GM12875 (cell line): ENCODE measurements around the gene SLCO1B3.

Experiments
- H3K4me3 ChIP-seq: one replicate; pipeline ENCODE4 v1.5.1; 2011; ENCODE audit warnings: low read depth, low read length, control low read depth
- CTCF ChIP-seq: IDR thresholded peaks from 2 replicates; pipeline ENCODE4 v1.5.1; 2011; ENCODE audit warnings: low read depth, mild to moderate bottlenecking, control low read depth, inconsistent platforms, low read length, moderate library complexity, borderline replicate concordance; ENCODE audit not compliant: insufficient read depth

SLCO1B3 gene

GRCh38 chr12:20829919-20830318 is 19.4 kb downstream of the SLCO1B3 start:
- TF ChIP-seq CTCF: no peak
- H3K4me3 ChIP-seq: no peak overlapping the region

DNA sequence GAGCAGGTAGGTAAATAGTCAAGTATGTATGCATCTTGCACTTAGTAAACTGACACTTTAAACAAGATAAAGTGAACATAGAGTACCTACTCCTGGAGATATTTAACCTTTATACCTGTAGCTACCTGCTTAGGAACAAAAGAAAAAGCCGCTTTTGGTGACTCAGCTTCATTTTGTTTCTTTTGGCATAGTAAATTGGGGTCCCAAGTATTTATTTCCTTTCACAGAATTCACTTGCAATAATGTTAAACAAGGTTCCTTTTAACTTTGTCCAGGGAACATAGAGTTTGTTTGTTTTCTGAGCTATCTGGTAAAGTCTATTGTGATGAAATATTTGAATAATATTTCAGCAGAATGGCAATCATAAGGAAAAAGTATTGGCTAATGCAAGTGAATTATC is 20.0 kb downstream of the SLCO1B3 start:
- no peak for TF ChIP-seq CTCF

GRCh38 chr12:20832911-20833310 is 22.4 kb downstream of the SLCO1B3 start:
- no peak overlapping the region for H3K4me3 ChIP-seq

More for the DNA sequence above, 20.0 kb downstream of the SLCO1B3 start:
- H3K4me3 ChIP-seq: no peak overlapping the region

GRCh38 chr12:20852649-20853048 is 42.1 kb downstream of the SLCO1B3 start:
- no peak for TF ChIP-seq CTCF
- no peak overlapping the region for H3K4me3 ChIP-seq

More at GRCh38 chr12:20832911-20833310, 22.4 kb downstream of the SLCO1B3 start:
- no peak for TF ChIP-seq CTCF

- TF ChIP-seq CTCF: no peak
- no peak overlapping the region for H3K4me3 ChIP-seq
These were observed 52.6 kb downstream of the SLCO1B3 start for GRCh38 chr12:20863056-20863455.

DNA sequence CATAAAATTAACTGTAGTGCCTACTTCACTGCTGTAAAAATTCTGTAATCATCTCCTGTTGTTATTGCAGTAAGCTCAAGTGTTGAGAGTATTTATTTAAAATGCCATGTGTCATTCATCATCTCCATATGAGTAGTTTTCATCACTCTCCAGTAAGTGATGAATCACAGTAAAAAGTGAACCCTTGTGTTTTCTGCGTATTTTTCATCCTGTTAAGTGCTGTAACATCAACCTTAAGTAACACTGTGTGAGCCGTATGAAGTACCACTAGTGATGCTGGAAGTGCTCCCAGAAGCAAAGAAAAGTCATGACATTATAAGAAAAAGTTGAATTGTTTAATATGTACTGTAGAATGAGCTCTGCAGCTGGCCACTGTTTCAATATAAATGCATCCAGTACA is 55.4 kb downstream of the SLCO1B3 start:
- H3K4me3 ChIP-seq: no peak overlapping the region
- no peak for TF ChIP-seq CTCF

DNA sequence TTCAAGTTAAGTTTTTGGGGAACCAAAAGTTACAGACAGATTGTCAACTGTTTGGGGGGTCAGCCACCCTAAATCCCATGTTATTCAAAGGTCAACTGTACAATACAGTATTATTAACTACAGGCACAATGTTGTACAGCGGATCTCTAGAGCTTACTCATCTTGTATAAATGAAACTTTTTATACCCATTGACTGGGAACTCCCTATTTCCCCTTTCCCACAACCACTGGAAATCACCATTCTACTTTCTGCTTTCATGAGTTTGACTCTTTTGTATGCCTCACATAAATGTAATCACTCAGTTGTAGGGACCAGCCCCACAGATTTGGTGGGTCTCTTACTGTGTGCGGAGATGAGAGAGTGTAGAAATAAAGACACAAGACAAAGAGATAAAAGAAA is 57.8 kb downstream of the SLCO1B3 start:
- no peak overlapping the region for H3K4me3 ChIP-seq
- no peak for TF ChIP-seq CTCF
